Astrocyte of the cerebellum (primary cell): Measurements from ENCODE around the gene WDR7.
"Not testable (repeated sequence)": the region's sequence is repeated elsewhere in the genome, so short reads cannot be mapped to it uniquely, and the experiment has no call there.

Experiments used
- DNase-seq: peaks from one replicate; pipeline ENCODE4 v3.0.0-alpha.2; 2011; ENCODE audit warnings: low read depth
- H3K4me3 ChIP-seq: 2 replicates; pipeline ENCODE4 v1.5.1; 2011; ENCODE audit warnings: mild to moderate bottlenecking, low read depth, low read length, moderate library complexity
- CTCF ChIP-seq: IDR thresholded peaks from 2 replicates; pipeline ENCODE4 v1.5.1; 2012; ENCODE audit warnings: low read length, low read depth, moderate library complexity, mild to moderate bottlenecking; ENCODE audit errors: missing control alignments
- in situ Hi-C: cut with HindIII; loops from 2 replicates; pipeline ENCODE4 v1.10.0; 2017; ENCODE audit warnings: low sequenced_read_pairs

Gene WDR7

DNA sequence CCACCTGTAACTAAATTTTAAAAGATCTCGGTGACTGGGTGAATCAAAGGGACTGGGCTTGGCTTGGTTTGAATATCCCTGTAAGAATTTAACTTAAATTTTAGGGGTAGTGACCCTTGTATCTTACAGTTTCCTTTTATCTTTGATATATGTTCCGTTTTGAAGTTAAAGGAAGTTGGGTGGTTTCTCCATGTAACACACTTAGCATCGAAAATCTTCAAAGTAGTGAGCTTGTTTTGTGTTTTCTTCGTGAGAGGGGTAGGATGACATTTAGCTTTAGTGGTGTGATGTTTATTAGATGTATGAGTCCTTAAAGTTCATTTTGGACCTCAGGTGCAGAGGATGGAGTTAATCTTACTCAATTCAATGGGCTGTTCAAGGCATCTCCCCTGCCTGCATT is 1.6 kb downstream of the WDR7 start:
- no peak for TF ChIP-seq CTCF
- in situ Hi-C loops, result no loop called here
- no peak overlapping the region for H3K4me3 ChIP-seq
- no peak for DNase-seq

DNA sequence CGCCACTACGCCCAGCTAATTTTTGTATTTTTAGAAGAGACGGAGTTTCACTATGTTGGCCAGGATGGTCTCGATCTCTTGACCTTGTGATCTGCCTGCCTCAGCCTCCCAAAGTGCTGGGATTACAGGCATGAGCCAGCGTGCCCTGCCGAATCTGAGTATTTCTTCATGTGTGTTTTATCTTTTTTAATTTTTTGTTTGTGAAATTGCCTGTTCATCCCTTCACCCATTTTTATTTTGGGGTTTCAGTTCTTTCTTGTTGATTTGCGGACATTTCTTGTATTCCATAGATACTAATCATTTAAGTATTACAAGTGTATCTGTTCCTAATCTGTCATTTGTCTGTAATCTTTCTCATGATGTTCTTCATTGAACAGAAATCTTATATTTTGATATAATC is 3.1 kb downstream of the WDR7 start:
- in situ Hi-C loops, H3K4me3 ChIP-seq, DNase-seq: not testable (repeated sequence)

DNA sequence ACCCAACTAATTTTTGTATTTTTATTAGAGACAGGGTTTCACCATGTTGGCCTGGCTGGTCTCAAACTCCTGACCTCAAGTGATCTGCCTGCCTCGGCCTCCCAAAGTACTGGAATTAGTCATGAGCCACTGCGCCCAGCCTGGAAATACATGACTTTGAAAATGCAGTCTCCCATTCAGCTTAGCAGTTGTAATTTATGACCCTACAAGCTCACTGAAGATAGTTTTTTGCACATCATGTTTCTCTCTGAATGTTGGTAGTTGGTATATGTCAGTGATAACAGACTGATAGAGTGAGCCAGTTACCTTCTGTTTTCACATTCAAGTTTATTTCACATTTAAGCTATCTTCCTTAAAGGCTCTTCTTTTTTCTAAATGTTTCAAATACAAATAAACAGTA is 7.1 kb downstream of the WDR7 start:
- no peak for TF ChIP-seq CTCF
- in situ Hi-C loops, result no loop called here
- DNase-seq, result no peak
- no peak overlapping the region for H3K4me3 ChIP-seq

- in situ Hi-C loops, result no loop called here
- no peak for TF ChIP-seq CTCF
- DNase-seq, result no peak
- no peak overlapping the region for H3K4me3 ChIP-seq
Observed at GRCh38 chr18:56659111-56659510, 8.0 kb downstream of the WDR7 start.

- in situ Hi-C loops, result no loop called here
- no peak for TF ChIP-seq CTCF
- no peak for DNase-seq
- no peak overlapping the region for H3K4me3 ChIP-seq
Observed at GRCh38 chr18:56660655-56661054, 9.5 kb downstream of the WDR7 start.

- no peak for TF ChIP-seq CTCF
Observed at GRCh38 chr18:56661360-56662062, 10.4 kb downstream of the WDR7 start.

DNA sequence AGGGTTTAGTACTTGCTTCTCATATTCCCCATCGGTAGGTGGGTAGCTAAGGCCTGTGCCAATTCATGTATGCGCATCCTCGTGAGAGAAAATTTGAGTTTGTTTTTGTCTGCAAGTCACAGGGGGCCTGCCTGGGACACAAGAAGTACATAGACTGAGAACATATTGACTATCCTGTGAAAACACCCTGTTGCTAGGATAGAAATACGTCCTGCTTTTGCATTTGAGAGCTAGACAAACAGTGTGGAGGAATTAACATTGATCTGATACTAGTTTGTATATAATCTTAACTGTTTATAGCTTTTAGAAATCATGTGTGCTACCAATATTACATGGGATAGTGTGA is 10.9 kb downstream of the WDR7 start:
- no peak for DNase-seq
- no peak for TF ChIP-seq CTCF
- in situ Hi-C loops, result no loop called here
- H3K4me3 ChIP-seq, result no peak overlapping the region

More at GRCh38 chr18:56661360-56662062, 10.4 kb downstream of the WDR7 start:
- no peak for DNase-seq
- H3K4me3 ChIP-seq, result no peak overlapping the region
- in situ Hi-C loops, result no loop called here
